Measurements from ENCODE around the gene TACC2.

DNA sequence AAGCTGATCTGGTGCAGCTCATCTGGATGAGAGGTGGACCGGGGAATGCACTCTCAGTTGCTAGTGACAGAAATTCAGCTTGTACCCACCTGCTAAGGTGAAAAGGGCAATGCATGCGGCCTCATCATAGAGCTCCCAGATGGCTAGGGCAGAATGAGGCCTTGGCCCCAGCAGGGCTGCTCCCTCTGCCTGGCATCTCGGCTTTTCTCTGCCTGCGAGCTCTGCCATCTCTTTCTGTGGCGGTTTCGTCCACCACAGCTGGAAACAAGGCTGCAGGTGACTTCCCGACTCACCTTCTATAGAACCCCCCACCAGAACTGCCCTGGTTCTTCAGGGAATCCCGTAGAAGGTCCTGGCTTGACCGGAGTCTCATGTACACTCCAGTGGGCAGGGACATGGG lies 60.1 kb downstream of the TACC2 start:
- TF ChIP-seq EZH2 (IDR thresholded peaks at IDR 0.05; ENCODE audit: insufficient read depth, poor library complexity, severe bottlenecking) (no peak), EZH2phosphoT487 (IDR thresholded peaks at IDR 0.05; ENCODE audit: insufficient read depth, low read depth) (no peak)
